Esophagus squamous epithelium (tissue), 5 donors: ENCODE measurements around the gene EPHX1. TPM values are rescaled to one million over a fixed set of nuclear protein-coding genes. Genes with fewer than 3 reads are reported as not detected.

Experiments used
- DNase-seq: peaks from one replicate; lab custom pipeline; 2025; lab: John Stamatoyannopoulos, UW
- H3K27ac ChIP-seq, 4 donors: fragments of 200-600 bp; sonication (generic); one replicate each; pipeline ENCODE4 v1.5.1; 2016 to 2019; ENCODE audit warnings: mild to moderate bottlenecking in 1 of 4
- H3K27me3 ChIP-seq, 4 donors: fragments of 200-600 bp; sonication (generic); 1 replicate in 3 of 4; 2 replicates in 1 of 4; pipeline versions ENCODE4 v1.5.1 to v1.6.0; 2017 to 2021; ENCODE audit warnings: antibody characterized with exemption in 1 of 4
- H3K36me3 ChIP-seq, 3 donors: fragments of 200-600 bp; sonication (generic); one replicate each; pipeline ENCODE4 v1.5.1; 2016 to 2019
- H3K4me1 ChIP-seq, 3 donors: fragments of 200-600 bp; sonication (generic); one replicate each; pipeline ENCODE4 v1.5.1; 2017 to 2019
- H3K4me3 ChIP-seq, 4 donors: fragments of 200-600 bp; sonication (generic); 1 replicate in 3 of 4; 2 replicates in 1 of 4; pipeline ENCODE4 v1.5.1; 2016 to 2019; ENCODE audit warnings: mild to moderate bottlenecking in 2 of 4, moderate library complexity in 1 of 4
- H3K9me3 ChIP-seq, 3 donors: fragments of 200-600 bp; sonication (generic); one replicate each; pipeline ENCODE4 v1.5.1; 2016 to 2019
- CTCF ChIP-seq, 6 experiments: fragments of 450-650 bp in 4 of 6; fragments of 200-600 bp in 2 of 6; sonication (generic) in 2 of 6; IDR thresholded peaks; one replicate each; pipeline ENCODE4 v1.5.1; 2016 to 2019; ENCODE audit warnings: antibody characterized with exemption in 6 of 6, mild to moderate bottlenecking in 4 of 6, moderate library complexity in 4 of 6
- POLR2A ChIP-seq, 4 donors: fragments of 450-650 bp; IDR thresholded peaks; one replicate each; pipeline ENCODE4 v1.6.1; 2017; ENCODE audit warnings: antibody characterized with exemption in 4 of 4, mild to moderate bottlenecking in 4 of 4, moderate library complexity in 3 of 4
- WGBS, 2 donors: methylation state at CpG; one replicate each; pipeline ENCODE4 v1.1.5; 2018; 5-methylcytosine and 5-hydroxymethylcytosine counted together
- intact Hi-C: fragments of 100-400 bp; cut with DNase I; formaldehyde crosslinking; loops from one replicate; pipeline ENCODE4 v1.15.0; 2022
- total RNA-seq, 4 donors: library from RNA; depleted of rRNA; stranded (reverse); fragments of >200 nt; gene quantifications; one replicate each; pipeline ENCODE4 v1.1.0, GENCODE V29; 2016
- donor health status: DM: yes; HTN: yes; CAD: no.

Gene EPHX1
- total RNA-seq, 4 donors from 2014 or later, result 78.7 to 237 (median 151) TPM

GRCh38 chr1:225838793-225839192, 28.9 kb downstream of the EPHX1 start:
- TF ChIP-seq POLR2A (IDR thresholded peaks at IDR 0.05), result no peak
- TF ChIP-seq CTCF (IDR thresholded peaks at IDR 0.05), result no peak
- H3K9me3 ChIP-seq, result no peaks in the 10 kb centered on the region
- no peak for DNase-seq
- WGBS, 2 donors, result 79 to 93% methylated on average over 3 to 9 of the region's 14 CpGs
- H3K27ac ChIP-seq, result no peak overlapping the region
- no peaks in the 10 kb centered on the region for H3K27me3 ChIP-seq
- intact Hi-C loops, result no loop called here
- peaks cover 0 to 22% (median 14%) of the 10 kb centered on the region in 3 donors for H3K4me1 ChIP-seq
- no peak overlapping the region for H3K4me3 ChIP-seq
- H3K36me3 ChIP-seq, result peaks cover 21 to 92% (median 51%) of the 10 kb centered on the region in 3 donors

- intact Hi-C loops, result loop anchor here (10.0 kb wide), 2 partner anchors 65 to 365 kb away; partner anchors contain the start of gene SRP9
- Histone ChIP-seq H3K9me3 (no peaks in the 10 kb centered on the region), H3K4me3 (no peak overlapping the region), H3K36me3 (peaks cover 21 to 99% (median 52%) of the 10 kb centered on the region in 3 donors), H3K4me1 (peaks cover 0 to 14% (median 11%) of the 10 kb centered on the region in 3 donors), H3K27ac (no peak overlapping the region), H3K27me3 (no peaks in the 10 kb centered on the region)
- 100% methylated on average over 1 of the region's 1 CpG for WGBS, 2 donors
- TF ChIP-seq POLR2A (IDR thresholded peaks at IDR 0.05), result no peak
- no peak for TF ChIP-seq CTCF (IDR thresholded peaks at IDR 0.05)
- DNase-seq, result no peak
Measured at GRCh38 chr1:225840223-225840610, 30.3 kb downstream of the EPHX1 start.

GRCh38 chr1:225840713-225841112, 30.8 kb downstream of the EPHX1 start:
- Histone ChIP-seq H3K4me1 (peaks cover 3 to 14% (median 12%) of the 10 kb centered on the region in 3 donors), H3K27me3 (no peaks in the 10 kb centered on the region), H3K4me3 (no peak overlapping the region), H3K27ac (no peak overlapping the region), H3K9me3 (no peaks in the 10 kb centered on the region), H3K36me3 (peaks cover 24 to 99% (median 49%) of the 10 kb centered on the region in 3 donors)
- WGBS, 2 donors, result 84 to 86% methylated on average over 4 of the region's 4 CpGs
- no peak for TF ChIP-seq CTCF (IDR thresholded peaks at IDR 0.05)
- no peak for TF ChIP-seq POLR2A (IDR thresholded peaks at IDR 0.05)
- DNase-seq, result no peak
- intact Hi-C loops, result loop anchor here (10.0 kb wide), 2 partner anchors 66 to 366 kb away; partner anchors contain the start of gene SRP9

- intact Hi-C loops, result loop anchor here (10.0 kb wide), 2 partner anchors 67 to 367 kb away; partner anchors contain the start of gene SRP9
- Histone ChIP-seq H3K27ac (no peak overlapping the region), H3K4me3 (no peak overlapping the region), H3K4me1 (peaks cover 6 to 15% (median 9%) of the 10 kb centered on the region in 3 donors), H3K9me3 (no peaks in the 10 kb centered on the region), H3K36me3 (peaks cover 32 to 100% (median 57%) of the 10 kb centered on the region in 3 donors), H3K27me3 (no peaks in the 10 kb centered on the region)
- TF ChIP-seq CTCF (IDR thresholded peaks at IDR 0.05) (no peak), POLR2A (IDR thresholded peaks at IDR 0.05) (no peak)
- 79 to 93% methylated on average over 5 to 12 of the region's 12 CpGs for WGBS, 2 donors
- DNase-seq, result no peak
Measured at GRCh38 chr1:225842074-225842473, 32.1 kb downstream of the EPHX1 start.

GRCh38 chr1:225842788-225843425, 33.0 kb downstream of the EPHX1 start:
- Histone ChIP-seq H3K4me1 (peaks cover 6 to 21% (median 9%) of the 10 kb centered on the region in 3 donors), H3K27ac (peak overlapping the region in 1 of 4 donors; percentile 6), H3K27me3 (no peaks in the 10 kb centered on the region), H3K4me3 (no peak overlapping the region), H3K9me3 (no peaks in the 10 kb centered on the region), H3K36me3 (peaks cover 32 to 100% (median 60%) of the 10 kb centered on the region in 3 donors)
- intact Hi-C loops, result loop anchor here (10.0 kb wide), 2 partner anchors 68 to 368 kb away; partner anchors contain the start of gene SRP9
- DNase-seq, result no peak
- WGBS, 2 donors, result 78 to 92% methylated on average over 5 to 6 of the region's 6 CpGs
- TF ChIP-seq CTCF (IDR thresholded peaks at IDR 0.05) (no peak), POLR2A (IDR thresholded peaks at IDR 0.05) (no peak)
